HCT116 (cell line): Measurements from ENCODE around the gene TRIM60. TPM values are rescaled to one million over a fixed set of nuclear protein-coding genes. Genes with fewer than 3 reads are reported as not detected.

Source experiments
- ATAC-seq: fragments of 200-7000 bp; cut with Tn5 transposase; 2 replicates; pipeline ENCODE4 v1.9.1; 2020; ENCODE audit warnings: mild to moderate bottlenecking, moderate library complexity
- BruUV-seq: library from RNA; stranded (reverse); fragments of 400-500 nt; replicated peaks from 2 replicates; lab custom pipeline; 2021; lab: Mats Ljungman, UMichigan
- CTCF ChIA-PET: fragments of 300-600 bp; sonication (Branson Sonifier 250); formaldehyde crosslinking; loops from one replicate; lab custom pipeline; 2021; ENCODE audit warnings: antibody characterized with exemption; lab: Charles Lee
- POLR2A ChIA-PET: fragments of 300-600, 350-600 bp; sonication (Branson Sonifier 250); formaldehyde crosslinking; loops from one replicate; lab custom pipeline; 2021; ENCODE audit warnings: antibody characterized with exemption; lab: Charles Lee
- RAD21 ChIA-PET, 2 experiments: fragments of 300-600 bp; sonication (Branson Sonifier 250); formaldehyde crosslinking; loops; one replicate each; lab custom pipeline; 2023; ENCODE audit warnings: low total read pairs in 2 of 2; ENCODE audit not compliant: uncharacterized antibody in 2 of 2, unreplicated experiment in 2 of 2, low non-redundant PET in 1 of 2; lab: Charles Lee
- DNase-seq: peaks from one replicate; pipeline ENCODE4 v3.0.0-alpha.2; 2010; ENCODE audit warnings: low read depth, low spot score
- H2AFZ ChIP-seq: fragments of 200-600 bp; shearing (Covaris generic), sonication (generic); 2 replicates; pipeline ENCODE4 v1.6.1; 2017; ENCODE audit warnings: low read depth, mixed run types, mixed read lengths, antibody characterized with exemption, low read length; ENCODE audit not compliant: poor library complexity, severe bottlenecking
- H3K27ac ChIP-seq: 2 replicates; pipeline ENCODE4 v1.5.1; 2012; ENCODE audit warnings: low read depth, low read length
- H3K27me3 ChIP-seq: fragments of 200-600 bp; sonication (generic); 2 replicates; pipeline ENCODE4 v1.6.1; 2016; ENCODE audit warnings: mixed run types, low read length, mixed read lengths; ENCODE audit not compliant: insufficient read depth
- H3K36me3 ChIP-seq, 2 experiments: fragments of 200-500 bp in 1 of 2; fragments of 200-600 bp in 1 of 2; sonication (Bioruptor generic) in 1 of 2; sonication (generic) in 1 of 2; 2 replicates each; pipeline versions ENCODE4 v1.5.1 to v1.6.1; 2014 to 2016; ENCODE audit warnings: low read length in 2 of 2, inconsistent platforms in 1 of 2, mixed read lengths in 1 of 2, mixed run types in 1 of 2; ENCODE audit not compliant: insufficient read depth in 2 of 2, control insufficient read depth in 1 of 2
- H3K4me1 ChIP-seq, 2 experiments: fragments of 200-600 bp in 1 of 2; sonication (generic) in 1 of 2; 2 replicates each; pipeline versions ENCODE4 v1.5.1 to v1.6.1; 2012 to 2017; ENCODE audit warnings: low read length in 2 of 2, inconsistent platforms in 1 of 2, mild to moderate bottlenecking in 1 of 2, mixed read lengths in 1 of 2, mixed run types in 1 of 2, moderate library complexity in 1 of 2; ENCODE audit not compliant: insufficient read depth in 2 of 2, control insufficient read depth in 1 of 2
- H3K4me2 ChIP-seq: fragments of 200-600 bp; sonication (generic); 2 replicates; pipeline ENCODE4 v1.6.1; 2017; ENCODE audit warnings: mixed run types, low read length, mixed read lengths
- H3K4me3 ChIP-seq, 2 experiments: fragments of 200-600 bp in 1 of 2; sonication (generic) in 1 of 2; replicated peaks in 1 of 2; 2 replicates each; pipeline ENCODE4 v1.5.1; 2011 to 2016; ENCODE audit warnings: low read length in 2 of 2, control low read depth in 1 of 2, low read depth in 1 of 2, mild to moderate bottlenecking in 1 of 2, mixed read lengths in 1 of 2, mixed run types in 1 of 2
- H3K79me2 ChIP-seq: fragments of 200-600 bp; sonication (generic); 2 replicates; pipeline ENCODE4 v1.6.1; 2017; ENCODE audit warnings: mild to moderate bottlenecking, mixed run types, low read length, moderate library complexity, mixed read lengths; ENCODE audit not compliant: insufficient read depth
- H3K9ac ChIP-seq: fragments of 200-600 bp; sonication (generic); 2 replicates; pipeline ENCODE4 v1.6.1; 2016; ENCODE audit warnings: low read length, mixed read lengths
- H3K9me2 ChIP-seq: fragments of 200-600 bp; sonication (generic), shearing (Covaris generic); 2 replicates; pipeline ENCODE4 v1.6.1; 2017; ENCODE audit warnings: mixed run types, mild to moderate bottlenecking, moderate library complexity; ENCODE audit not compliant: insufficient read depth
- H3K9me3 ChIP-seq, 2 experiments: fragments of 200-500 bp in 1 of 2; fragments of 200-600 bp in 1 of 2; sonication (Bioruptor generic) in 1 of 2; sonication (generic) in 1 of 2; 2 replicates each; pipeline ENCODE4 v1.6.1; 2014 to 2017; ENCODE audit warnings: low read length in 2 of 2, mixed read lengths in 2 of 2, inconsistent platforms in 1 of 2, low read depth in 1 of 2, mild to moderate bottlenecking in 1 of 2, mixed run types in 1 of 2, moderate library complexity in 1 of 2; ENCODE audit not compliant: control insufficient read depth in 1 of 2, insufficient read depth in 1 of 2
- H4K20me1 ChIP-seq: fragments of 200-600 bp; sonication (generic), shearing (Covaris generic); 2 replicates; pipeline ENCODE4 v1.6.1; 2017; ENCODE audit warnings: mixed run types, mild to moderate bottlenecking, moderate library complexity; ENCODE audit not compliant: insufficient read depth
- ELF1 ChIP-seq: IDR thresholded peaks from 2 replicates; pipeline ENCODE4 v1.6.1; 2012; ENCODE audit warnings: low read depth, borderline replicate concordance
- JUND ChIP-seq: IDR thresholded peaks from 2 replicates; pipeline ENCODE4 v1.6.1; 2012
- POLR2AphosphoS5 ChIP-seq: IDR thresholded peaks from 2 replicates; pipeline ENCODE4 v1.6.1; 2011; ENCODE audit warnings: mild to moderate bottlenecking, low read depth, low read length, moderate library complexity
- RAD21 ChIP-seq: IDR thresholded peaks from 2 replicates; pipeline ENCODE4 v1.6.1; 2012; ENCODE audit warnings: low read depth, mild to moderate bottlenecking
- SIN3A ChIP-seq: IDR thresholded peaks from 2 replicates; pipeline ENCODE4 v1.6.1; 2012; ENCODE audit warnings: low read depth
- SP1 ChIP-seq: IDR thresholded peaks from 2 replicates; pipeline ENCODE4 v1.6.1; 2012; ENCODE audit warnings: low read depth
- SRF ChIP-seq: IDR thresholded peaks from 2 replicates; pipeline ENCODE4 v1.6.1; 2012; ENCODE audit warnings: low read depth
- TCF7L2 ChIP-seq: IDR thresholded peaks from 2 replicates; pipeline ENCODE4 v1.7.0; 2011; ENCODE audit warnings: borderline replicate concordance, inconsistent platforms; ENCODE audit not compliant: insufficient read depth, insufficient read length; ENCODE audit errors: extremely low read depth
- ZFX ChIP-seq: fragments of 450-650 bp; IDR thresholded peaks from 2 replicates; pipeline ENCODE4 v1.6.1; 2017
- ZNF274 ChIP-seq: fragments of 200-500 bp; sonication (Bioruptor generic); IDR thresholded peaks from 2 replicates; pipeline ENCODE4 v1.6.1; 2014; ENCODE audit warnings: mild to moderate bottlenecking, low read depth, low read length, inconsistent platforms
- intact Hi-C: fragments of 100-400 bp; cut with micrococcal nuclease; formaldehyde crosslinking; loops from 2 replicates; pipeline ENCODE4 v1.10.0; 2022
- total RNA-seq: library from RNA; stranded (reverse); gene quantifications from one replicate; pipeline ENCODE4 v1.2.1, GENCODE V29; 2021; ENCODE audit not compliant: unreplicated experiment
- TF ChIP-seq, protein P1 (sequence below): IDR thresholded peaks from 2 replicates; pipeline ENCODE4 v1.6.1; 2012; ENCODE audit warnings: low read depth

Gene TRIM60
- total RNA-seq, 1 experiment from 2014 or later: not detected

DNA sequence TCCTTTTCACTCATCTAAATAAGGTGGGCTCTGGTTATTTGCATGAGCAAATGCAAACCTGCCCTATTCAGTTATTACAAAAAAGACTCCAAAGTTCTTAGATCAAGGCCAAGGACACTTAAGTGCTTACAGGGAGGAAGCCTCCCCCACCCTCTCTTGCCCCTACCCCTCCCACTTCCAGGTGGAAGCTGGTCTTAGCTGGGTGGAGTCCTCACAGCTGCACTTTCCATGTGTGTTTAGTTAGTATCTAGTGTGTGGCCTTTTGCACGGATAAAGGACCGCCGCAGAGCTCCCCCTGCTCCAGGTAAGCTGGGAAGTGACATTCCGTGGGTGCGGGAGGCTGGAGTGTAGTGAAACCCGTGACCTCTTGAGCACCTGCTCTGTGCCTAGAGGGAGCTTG is 21.8 kb downstream of the TRIM60 start, which contains the start of gene TRIM75:
Gene TRIM75 (plus strand): TSS at position 222 of the 400 bp plus-strand sequence. CDS start 5,282 bp downstream, outside the sequence.
- TF ChIP-seq ELF1 (no peak), SIN3A (no peak), SRF (no peak), POLR2AphosphoS5 (no peak), RAD21 (no peak), JUND (no peak), ZNF274 (no peak), SP1 (no peak), ZFX (no peak), TCF7L2 (no peak)
- TF ChIP-seq, protein P1, sequence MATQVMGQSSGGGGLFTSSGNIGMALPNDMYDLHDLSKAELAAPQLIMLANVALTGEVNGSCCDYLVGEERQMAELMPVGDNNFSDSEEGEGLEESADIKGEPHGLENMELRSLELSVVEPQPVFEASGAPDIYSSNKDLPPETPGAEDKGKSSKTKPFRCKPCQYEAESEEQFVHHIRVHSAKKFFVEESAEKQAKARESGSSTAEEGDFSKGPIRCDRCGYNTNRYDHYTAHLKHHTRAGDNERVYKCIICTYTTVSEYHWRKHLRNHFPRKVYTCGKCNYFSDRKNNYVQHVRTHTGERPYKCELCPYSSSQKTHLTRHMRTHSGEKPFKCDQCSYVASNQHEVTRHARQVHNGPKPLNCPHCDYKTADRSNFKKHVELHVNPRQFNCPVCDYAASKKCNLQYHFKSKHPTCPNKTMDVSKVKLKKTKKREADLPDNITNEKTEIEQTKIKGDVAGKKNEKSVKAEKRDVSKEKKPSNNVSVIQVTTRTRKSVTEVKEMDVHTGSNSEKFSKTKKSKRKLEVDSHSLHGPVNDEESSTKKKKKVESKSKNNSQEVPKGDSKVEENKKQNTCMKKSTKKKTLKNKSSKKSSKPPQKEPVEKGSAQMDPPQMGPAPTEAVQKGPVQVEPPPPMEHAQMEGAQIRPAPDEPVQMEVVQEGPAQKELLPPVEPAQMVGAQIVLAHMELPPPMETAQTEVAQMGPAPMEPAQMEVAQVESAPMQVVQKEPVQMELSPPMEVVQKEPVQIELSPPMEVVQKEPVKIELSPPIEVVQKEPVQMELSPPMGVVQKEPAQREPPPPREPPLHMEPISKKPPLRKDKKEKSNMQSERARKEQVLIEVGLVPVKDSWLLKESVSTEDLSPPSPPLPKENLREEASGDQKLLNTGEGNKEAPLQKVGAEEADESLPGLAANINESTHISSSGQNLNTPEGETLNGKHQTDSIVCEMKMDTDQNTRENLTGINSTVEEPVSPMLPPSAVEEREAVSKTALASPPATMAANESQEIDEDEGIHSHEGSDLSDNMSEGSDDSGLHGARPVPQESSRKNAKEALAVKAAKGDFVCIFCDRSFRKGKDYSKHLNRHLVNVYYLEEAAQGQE: no peak
- TF ChIP-seq, all 23 proteins: peak for 0
- ATAC-seq: no peak
- POLR2A ChIA-PET: no interaction called here
- Histone ChIP-seq H3K9me3 (no peaks in the 10 kb centered on the region), H3K9me2 (no peaks in the 10 kb centered on the region), H3K4me2 (no peak within 1 kb of the TSS), H3K4me3 (no peak within 1 kb of the TSS), H2AFZ (no peak within 1 kb of the TSS), H3K27ac (no peak within 1 kb of the TSS), H3K36me3 (no peaks in the 10 kb centered on the region), H3K9ac (no peak within 1 kb of the TSS), H3K79me2 (no peaks in the 10 kb centered on the region), H4K20me1 (no peaks in the 10 kb centered on the region), H3K4me1 (no peaks in the 10 kb centered on the region), H3K27me3 (no peaks in the 10 kb centered on the region)
- CTCF ChIA-PET: no interaction called here
- intact Hi-C loops: no loop called here
- RAD21 ChIA-PET: no interaction called here
- BruUV-seq: no TSS peak
- DNase-seq: no peak
